Epithelial cell of proximal tubule (primary cell): Measurements from ENCODE around the gene CUTA. TPM values are rescaled to one million over a fixed set of nuclear protein-coding genes. Genes with fewer than 3 reads are reported as not detected.

ENCODE experiments used
- DNase-seq: peaks from one replicate; pipeline ENCODE4 v3.0.0-alpha.2; 2011; ENCODE audit warnings: low read depth
- H3K4me3 ChIP-seq: 2 replicates; pipeline ENCODE4 v1.5.1; 2011; ENCODE audit warnings: low read depth, mild to moderate bottlenecking, low read length
- CTCF ChIP-seq: conservative IDR thresholded peaks from 2 replicates; pipeline ENCODE4 v1.5.1; 2012; ENCODE audit warnings: low read depth, mild to moderate bottlenecking, low read length
- total RNA-seq: library from RNA; depleted of rRNA; stranded (reverse); fragments of >200 nt; gene quantifications from 2 replicates; pipeline ENCODE4 v1.2.3, GENCODE V29; 2015

Gene CUTA
- total RNA-seq, 1 donor from 2014 or later: 273 TPM

- no peak overlapping the region for H3K4me3 ChIP-seq
- no peak for DNase-seq
- TF ChIP-seq CTCF: no peak
These were observed 28.4 kb upstream of the CUTA start for GRCh38 chr6:33446356-33446755.

GRCh38 chr6:33445119-33445603 is 27.3 kb upstream of the CUTA start:
- DNase-seq: no peak
- TF ChIP-seq CTCF: no peak
- H3K4me3 ChIP-seq: no peak overlapping the region

GRCh38 chr6:33443619-33444504 is 26.0 kb upstream of the CUTA start:
- DNase-seq: no peak
- no peak for TF ChIP-seq CTCF
- no peak overlapping the region for H3K4me3 ChIP-seq

GRCh38 chr6:33443025-33443424 is 25.1 kb upstream of the CUTA start:
- no peak for DNase-seq
- no peak for TF ChIP-seq CTCF
- H3K4me3 ChIP-seq: no peak overlapping the region

GRCh38 chr6:33442283-33442682 is 24.4 kb upstream of the CUTA start:
- TF ChIP-seq CTCF: no peak
- no peak overlapping the region for H3K4me3 ChIP-seq
- no peak for DNase-seq

GRCh38 chr6:33441457-33441856 is 23.6 kb upstream of the CUTA start:
- TF ChIP-seq CTCF: no peak
- H3K4me3 ChIP-seq: no peak overlapping the region
- no peak for DNase-seq
